ENCODE results near the gene ARHGAP25.

The ARHGAP25 gene

DNA sequence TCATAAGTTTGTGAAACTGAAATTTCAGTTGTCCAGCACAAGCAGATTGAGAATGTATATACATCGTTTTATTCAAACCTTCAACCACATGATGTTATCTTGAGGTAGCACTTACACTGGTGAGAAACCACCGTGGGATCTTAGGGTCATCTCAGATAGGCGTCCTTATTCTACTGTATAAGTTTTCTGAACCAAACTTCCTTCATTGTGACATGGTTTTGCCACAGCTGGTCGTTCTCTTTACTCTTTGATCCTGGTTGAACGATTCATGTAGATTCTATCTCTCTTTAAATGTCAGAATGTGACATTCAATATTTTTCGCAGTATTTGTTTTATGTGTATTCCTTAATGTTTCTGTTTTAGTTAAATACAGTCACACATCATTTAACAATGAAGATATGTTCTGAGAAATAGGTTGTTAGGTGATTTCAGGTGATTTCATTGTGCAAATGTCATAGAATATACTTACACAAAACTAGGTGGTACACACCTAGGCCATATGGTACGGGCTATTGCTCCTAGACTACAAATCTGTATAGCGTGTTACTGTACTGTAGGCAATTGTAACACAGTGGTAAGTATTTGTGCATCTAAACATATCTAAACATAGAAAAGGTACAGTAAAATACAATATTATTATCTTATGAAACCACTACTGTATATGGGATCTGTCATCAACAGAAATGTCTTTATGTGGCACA lies 17.9 kb upstream of the ARHGAP25 start:
- no peaks in the 10 kb centered on the region for H3K27me3 ChIP-seq (ENCODE audit: control insufficient read depth, insufficient read depth, low read length)
- TF ChIP-seq, protein P1, sequence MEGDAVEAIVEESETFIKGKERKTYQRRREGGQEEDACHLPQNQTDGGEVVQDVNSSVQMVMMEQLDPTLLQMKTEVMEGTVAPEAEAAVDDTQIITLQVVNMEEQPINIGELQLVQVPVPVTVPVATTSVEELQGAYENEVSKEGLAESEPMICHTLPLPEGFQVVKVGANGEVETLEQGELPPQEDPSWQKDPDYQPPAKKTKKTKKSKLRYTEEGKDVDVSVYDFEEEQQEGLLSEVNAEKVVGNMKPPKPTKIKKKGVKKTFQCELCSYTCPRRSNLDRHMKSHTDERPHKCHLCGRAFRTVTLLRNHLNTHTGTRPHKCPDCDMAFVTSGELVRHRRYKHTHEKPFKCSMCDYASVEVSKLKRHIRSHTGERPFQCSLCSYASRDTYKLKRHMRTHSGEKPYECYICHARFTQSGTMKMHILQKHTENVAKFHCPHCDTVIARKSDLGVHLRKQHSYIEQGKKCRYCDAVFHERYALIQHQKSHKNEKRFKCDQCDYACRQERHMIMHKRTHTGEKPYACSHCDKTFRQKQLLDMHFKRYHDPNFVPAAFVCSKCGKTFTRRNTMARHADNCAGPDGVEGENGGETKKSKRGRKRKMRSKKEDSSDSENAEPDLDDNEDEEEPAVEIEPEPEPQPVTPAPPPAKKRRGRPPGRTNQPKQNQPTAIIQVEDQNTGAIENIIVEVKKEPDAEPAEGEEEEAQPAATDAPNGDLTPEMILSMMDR (IDR thresholded peaks at IDR 0.05), result no peak
- peaks cover under 1% of the 10 kb centered on the region for H3K4me1 ChIP-seq
- no peak overlapping the region for H3K4me3 ChIP-seq (ENCODE audit: low read depth, low read length)
- H2AFZ ChIP-seq, result no peak overlapping the region
- no peak overlapping the region for H3K4me2 ChIP-seq (ENCODE audit: low read length)
- H3K9ac ChIP-seq, result no peak overlapping the region
- H3K79me2 ChIP-seq, result no peaks in the 10 kb centered on the region
- H3K9me3 ChIP-seq (ENCODE audit: control insufficient read depth, low read length), result no peaks in the 10 kb centered on the region
- no peak overlapping the region for H3K27ac ChIP-seq
- no peaks in the 10 kb centered on the region for H3K36me3 ChIP-seq (ENCODE audit: control insufficient read depth, insufficient read depth, low read length)

- Histone ChIP-seq H2AFZ (no peak overlapping the region), H3K27me3 (ENCODE audit: control insufficient read depth, insufficient read depth, low read length) (no peaks in the 10 kb centered on the region), H3K4me3 (ENCODE audit: low read depth, low read length) (no peak overlapping the region), H3K79me2 (no peaks in the 10 kb centered on the region), H3K27ac (no peak overlapping the region), H3K4me2 (ENCODE audit: low read length) (no peak overlapping the region), H3K36me3 (ENCODE audit: control insufficient read depth, insufficient read depth, low read length) (no peaks in the 10 kb centered on the region), H3K4me1 (peaks cover 6% of the 10 kb centered on the region), H3K9ac (no peak overlapping the region), H3K9me3 (ENCODE audit: control insufficient read depth, low read length) (no peaks in the 10 kb centered on the region)
- TF ChIP-seq, protein P1 (IDR thresholded peaks at IDR 0.05), result no peak
These were observed 17.3 kb upstream of the ARHGAP25 start for GRCh38 chr2:68717305-68717661.

GRCh38 chr2:68719912-68720311 lies 14.7 kb upstream of the ARHGAP25 start:
- H2AFZ ChIP-seq, result no peak overlapping the region
- no peak overlapping the region for H3K9ac ChIP-seq
- H3K4me2 ChIP-seq (ENCODE audit: low read length), result no peak overlapping the region
- H3K36me3 ChIP-seq (ENCODE audit: control insufficient read depth, insufficient read depth, low read length), result no peaks in the 10 kb centered on the region
- no peaks in the 10 kb centered on the region for H3K79me2 ChIP-seq
- H3K27ac ChIP-seq, result no peak overlapping the region
- H3K4me3 ChIP-seq (ENCODE audit: low read depth, low read length), result no peak overlapping the region
- peaks cover 6% of the 10 kb centered on the region for H3K4me1 ChIP-seq
- no peaks in the 10 kb centered on the region for H3K27me3 ChIP-seq (ENCODE audit: control insufficient read depth, insufficient read depth, low read length)
- TF ChIP-seq, protein P1 (IDR thresholded peaks at IDR 0.05), result no peak
- no peaks in the 10 kb centered on the region for H3K9me3 ChIP-seq (ENCODE audit: control insufficient read depth, low read length)

DNA sequence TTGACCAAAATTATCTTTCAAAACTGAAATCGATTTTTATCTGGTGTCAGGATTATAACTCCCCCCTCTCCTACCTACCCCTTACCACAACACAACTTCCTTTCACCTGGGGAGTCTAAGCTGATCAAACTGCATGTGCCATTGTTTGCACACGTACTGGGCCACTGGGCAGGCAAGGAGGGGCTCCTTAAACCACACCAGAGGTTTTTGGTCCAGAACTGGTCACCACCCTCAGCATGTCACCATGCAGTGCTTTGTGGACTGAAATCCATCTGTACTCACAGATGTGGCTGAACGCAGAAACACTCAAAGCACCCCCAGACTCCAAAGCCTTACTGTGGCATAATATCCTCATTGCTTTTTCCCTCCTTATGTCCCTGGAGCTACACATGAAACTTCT lies 13.9 kb upstream of the ARHGAP25 start:
- Histone ChIP-seq H2AFZ (no peak overlapping the region), H3K27ac (no peak overlapping the region), H3K9me3 (ENCODE audit: control insufficient read depth, low read length) (no peaks in the 10 kb centered on the region), H3K4me3 (ENCODE audit: low read depth, low read length) (no peak overlapping the region), H3K79me2 (no peaks in the 10 kb centered on the region), H3K36me3 (ENCODE audit: control insufficient read depth, insufficient read depth, low read length) (no peaks in the 10 kb centered on the region), H3K4me1 (peaks cover 6% of the 10 kb centered on the region), H3K27me3 (ENCODE audit: control insufficient read depth, insufficient read depth, low read length) (no peaks in the 10 kb centered on the region), H3K4me2 (ENCODE audit: low read length) (no peak overlapping the region), H3K9ac (no peak overlapping the region)
- TF ChIP-seq, protein P1 (IDR thresholded peaks at IDR 0.05), result no peak

- H3K4me2 ChIP-seq (ENCODE audit: low read length), result peak overlapping the region; percentile 5
- H3K9ac ChIP-seq, result no peak overlapping the region
- H3K27ac ChIP-seq, result no peak overlapping the region
These were observed 13.0 kb upstream of the ARHGAP25 start for GRCh38 chr2:68721482-68722101.

More at GRCh38 chr2:68721482-68722101, 13.0 kb upstream of the ARHGAP25 start:
- H3K4me1 ChIP-seq, result peaks cover 6% of the 10 kb centered on the region
- H3K9me3 ChIP-seq (ENCODE audit: control insufficient read depth, low read length), result no peaks in the 10 kb centered on the region
- H3K79me2 ChIP-seq, result no peaks in the 10 kb centered on the region
- peak overlapping the region; percentile 31 for H3K4me3 ChIP-seq (ENCODE audit: low read depth, low read length)
- H2AFZ ChIP-seq, result no peak overlapping the region
- TF ChIP-seq, protein P1 (IDR thresholded peaks at IDR 0.05), result no peak
- no peaks in the 10 kb centered on the region for H3K27me3 ChIP-seq (ENCODE audit: control insufficient read depth, insufficient read depth, low read length)
- H3K36me3 ChIP-seq (ENCODE audit: control insufficient read depth, insufficient read depth, low read length), result no peaks in the 10 kb centered on the region
